Sigmoid colon (tissue), 4 donors: Measurements from ENCODE around the gene SASS6.

Experiments used
- EP300 ChIP-seq, 4 donors: sonication (generic); formaldehyde crosslinking; IDR thresholded peaks; one replicate each; pipeline ENCODE4 v1.6.1; 2017; ENCODE audit warnings: antibody characterized with exemption in 4 of 4
- POLR2A ChIP-seq, 2 donors: fragments of 450-650 bp; IDR thresholded peaks; one replicate each; pipeline ENCODE4 v1.6.1; 2016; ENCODE audit warnings: antibody characterized with exemption in 2 of 2, mild to moderate bottlenecking in 2 of 2, moderate library complexity in 2 of 2
- POLR2AphosphoS5 ChIP-seq, 4 donors: sonication (generic); formaldehyde crosslinking; IDR thresholded peaks; one replicate each; pipeline ENCODE4 v1.6.1; 2017; ENCODE audit warnings: antibody characterized with exemption in 4 of 4
- TF ChIP-seq, protein P1 (sequence below), 4 experiments: fragments of 450-650 bp in 3 of 4; fragments of 200-600 bp in 1 of 4; IDR thresholded peaks; one replicate each; pipeline ENCODE4 v1.5.1; 2016 to 2019; ENCODE audit warnings: antibody characterized with exemption in 4 of 4, mild to moderate bottlenecking in 3 of 4, moderate library complexity in 2 of 4

DNA sequence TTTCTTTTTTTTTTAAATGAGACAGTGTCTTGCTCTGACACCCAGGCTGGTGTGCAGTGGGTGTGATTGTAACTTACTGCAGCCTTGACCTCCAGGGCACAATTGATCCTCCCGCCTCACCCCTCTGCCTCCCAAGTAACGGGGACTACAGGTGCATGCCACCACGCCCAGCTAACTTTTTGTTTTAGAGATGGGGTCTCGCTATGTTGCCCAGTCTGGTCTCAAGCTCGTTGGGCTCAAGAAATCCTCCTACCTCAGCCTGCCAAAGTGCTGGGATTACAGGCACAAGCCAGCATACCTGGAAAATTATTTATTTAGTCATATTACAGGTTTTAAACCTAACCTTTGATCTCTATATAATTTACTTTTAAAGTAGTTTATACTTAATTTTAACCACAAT is 32.0 kb upstream of the SASS6 start:
- TF ChIP-seq POLR2A (IDR thresholded peaks at IDR 0.05) (no peak), EP300 (IDR thresholded peaks at IDR 0.05) (no peak), POLR2AphosphoS5 (IDR thresholded peaks at IDR 0.05) (no peak)
- TF ChIP-seq, protein P1, sequence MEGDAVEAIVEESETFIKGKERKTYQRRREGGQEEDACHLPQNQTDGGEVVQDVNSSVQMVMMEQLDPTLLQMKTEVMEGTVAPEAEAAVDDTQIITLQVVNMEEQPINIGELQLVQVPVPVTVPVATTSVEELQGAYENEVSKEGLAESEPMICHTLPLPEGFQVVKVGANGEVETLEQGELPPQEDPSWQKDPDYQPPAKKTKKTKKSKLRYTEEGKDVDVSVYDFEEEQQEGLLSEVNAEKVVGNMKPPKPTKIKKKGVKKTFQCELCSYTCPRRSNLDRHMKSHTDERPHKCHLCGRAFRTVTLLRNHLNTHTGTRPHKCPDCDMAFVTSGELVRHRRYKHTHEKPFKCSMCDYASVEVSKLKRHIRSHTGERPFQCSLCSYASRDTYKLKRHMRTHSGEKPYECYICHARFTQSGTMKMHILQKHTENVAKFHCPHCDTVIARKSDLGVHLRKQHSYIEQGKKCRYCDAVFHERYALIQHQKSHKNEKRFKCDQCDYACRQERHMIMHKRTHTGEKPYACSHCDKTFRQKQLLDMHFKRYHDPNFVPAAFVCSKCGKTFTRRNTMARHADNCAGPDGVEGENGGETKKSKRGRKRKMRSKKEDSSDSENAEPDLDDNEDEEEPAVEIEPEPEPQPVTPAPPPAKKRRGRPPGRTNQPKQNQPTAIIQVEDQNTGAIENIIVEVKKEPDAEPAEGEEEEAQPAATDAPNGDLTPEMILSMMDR (IDR thresholded peaks at IDR 0.05) = no peak
